ENCODE data around the gene SLC26A11. TPM values are rescaled to one million over a fixed set of nuclear protein-coding genes. Genes with fewer than 3 reads are reported as not detected.

SLC26A11 gene
- total and polyA plus RNA-seq, 5 donors: 4.4 to 7.8 (median 6.8) TPM

DNA sequence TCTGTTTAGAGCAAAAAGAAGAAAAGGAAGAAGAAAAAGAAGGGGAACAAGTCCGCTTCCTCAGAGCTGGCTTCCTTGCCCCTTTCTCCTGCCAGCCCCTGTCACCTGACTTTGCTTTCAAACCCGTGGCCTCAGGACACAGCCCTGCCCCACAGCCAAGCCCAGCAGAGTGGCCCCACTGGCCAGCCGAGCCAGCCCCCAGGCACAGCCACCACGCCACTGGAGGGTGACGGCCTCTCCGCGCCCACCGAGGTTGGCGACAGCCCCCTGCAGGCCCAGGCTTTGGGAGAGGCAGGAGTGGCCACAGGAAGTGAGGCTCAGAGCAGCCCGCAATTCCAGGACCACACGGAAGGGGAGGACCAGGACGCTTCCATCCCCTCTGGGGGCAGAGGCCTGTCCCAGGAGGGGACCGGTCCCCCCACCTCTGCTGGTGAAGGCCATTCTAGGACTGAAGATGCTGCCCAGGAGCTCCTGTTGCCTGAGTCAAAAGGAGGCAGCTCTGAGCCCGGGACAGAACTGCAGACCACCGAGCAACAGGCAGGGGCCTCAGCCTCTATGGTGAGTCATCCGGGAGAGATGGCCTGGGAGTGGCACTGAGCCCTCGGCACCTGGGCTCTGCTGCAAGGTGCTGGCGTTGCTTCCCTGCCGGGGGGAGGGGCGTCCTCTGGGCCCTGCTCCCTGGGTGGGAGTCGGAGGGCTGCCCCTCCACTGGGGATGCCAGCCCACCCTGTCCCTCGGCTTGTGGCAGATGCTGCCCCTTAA, 67.8 kb downstream of the SLC26A11 start:
- intact Hi-C loops (cut with DNase I): no loop called here

DNA sequence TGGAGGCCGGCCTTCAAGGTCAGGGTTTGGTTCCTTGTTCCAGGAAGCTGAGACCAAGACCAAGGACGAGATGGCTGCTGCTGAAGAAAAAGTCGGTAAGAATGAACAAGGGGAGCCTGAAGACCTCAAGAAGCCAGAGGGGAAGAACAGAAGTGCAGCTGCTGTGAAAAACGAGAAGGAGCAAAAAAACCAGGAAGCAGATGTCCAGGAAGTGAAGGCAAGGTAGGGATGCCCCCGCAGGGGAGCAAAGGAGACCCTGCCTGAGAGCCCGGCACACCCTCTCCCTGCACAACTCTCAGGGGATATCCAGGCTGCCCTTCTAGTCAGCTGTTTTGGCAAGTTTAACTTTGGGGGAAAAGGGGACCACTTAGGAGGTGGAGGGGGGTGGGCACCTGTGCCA, 69.4 kb downstream of the SLC26A11 start:
- intact Hi-C loops (cut with DNase I): no loop called here

More for the DNA sequence above, 67.8 kb downstream of the SLC26A11 start:
- Histone ChIP-seq H3K27me3 (ENCODE audit: control insufficient read depth, insufficient read depth) (no peaks in the 10 kb centered on the region), H3K4me3 (ENCODE audit: low read length) (no peak overlapping the region), H3K4me1 (ENCODE audit: control insufficient read depth, insufficient read depth, low read length) (no peaks in the 10 kb centered on the region), H3K9me3 (ENCODE audit: control insufficient read depth, low read length) (no peaks in the 10 kb centered on the region), H3K27ac (ENCODE audit: low read length) (no peak overlapping the region)
- ATAC-seq: peak in 1 of 2 donors; percentile 27
- peak in 1 of 3 donors; percentile 55 for DNase-seq
- 85% methylated on average over 22 of the region's 22 CpGs for WGBS

GRCh38 chr17:80290156-80290555, 69.9 kb downstream of the SLC26A11 start:
- Histone ChIP-seq H3K4me3 (ENCODE audit: low read length) (no peak overlapping the region), H3K27me3 (ENCODE audit: control insufficient read depth, insufficient read depth) (no peaks in the 10 kb centered on the region), H3K9me3 (ENCODE audit: control insufficient read depth, low read length) (no peaks in the 10 kb centered on the region), H3K27ac (ENCODE audit: low read length) (no peak overlapping the region), H3K4me1 (ENCODE audit: control insufficient read depth, insufficient read depth, low read length) (no peaks in the 10 kb centered on the region)
- ATAC-seq (no peak), DNase-seq (no peak)
- 88% methylated on average over 25 of the region's 25 CpGs for WGBS
- intact Hi-C loops (cut with DNase I): no loop called here

More for the DNA sequence above, 69.4 kb downstream of the SLC26A11 start:
- Histone ChIP-seq H3K27me3 (ENCODE audit: control insufficient read depth, insufficient read depth) (no peaks in the 10 kb centered on the region), H3K4me1 (ENCODE audit: control insufficient read depth, insufficient read depth, low read length) (no peaks in the 10 kb centered on the region), H3K4me3 (ENCODE audit: low read length) (no peak overlapping the region), H3K9me3 (ENCODE audit: control insufficient read depth, low read length) (no peaks in the 10 kb centered on the region), H3K27ac (ENCODE audit: low read length) (no peak overlapping the region)
- no peak for ATAC-seq
- DNase-seq: peak in 1 of 3 donors; percentile 18
- 68% methylated on average over 6 of the region's 6 CpGs for WGBS

DNA sequence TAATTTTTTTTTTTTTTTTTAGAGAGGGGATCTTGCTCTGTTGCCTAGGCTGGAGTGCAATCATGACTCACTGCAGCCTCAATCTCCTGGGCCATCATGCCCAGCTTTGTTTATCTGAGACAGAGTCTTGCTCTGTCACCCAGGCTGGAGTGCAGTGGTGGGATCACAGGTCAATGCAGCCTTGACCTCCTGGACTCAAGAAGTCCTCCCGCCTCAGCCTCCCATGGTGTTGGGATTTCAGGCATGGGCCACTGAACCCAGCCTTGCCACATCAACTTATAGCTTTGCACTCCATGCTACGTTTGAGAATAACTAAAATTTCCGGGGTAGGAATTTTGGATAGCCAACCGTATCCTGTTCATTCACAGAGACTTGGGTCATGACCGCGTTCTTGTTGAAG, 71.0 kb downstream of the SLC26A11 start:
- WGBS: 96% methylated on average over 6 of the region's 6 CpGs

GRCh38 chr17:80291691-80292487, 71.7 kb downstream of the SLC26A11 start:
- no peak for ATAC-seq

More for the DNA sequence above, 71.0 kb downstream of the SLC26A11 start:
- intact Hi-C loops (cut with DNase I): no loop called here
- H3K27ac ChIP-seq (ENCODE audit: low read length): no peak overlapping the region
- no peak for DNase-seq
- H3K4me1 ChIP-seq (ENCODE audit: control insufficient read depth, insufficient read depth, low read length): no peaks in the 10 kb centered on the region
- no peak overlapping the region for H3K4me3 ChIP-seq (ENCODE audit: low read length)
- no peaks in the 10 kb centered on the region for H3K9me3 ChIP-seq (ENCODE audit: control insufficient read depth, low read length)
- ATAC-seq: no peak
- no peaks in the 10 kb centered on the region for H3K27me3 ChIP-seq (ENCODE audit: control insufficient read depth, insufficient read depth)

DNA sequence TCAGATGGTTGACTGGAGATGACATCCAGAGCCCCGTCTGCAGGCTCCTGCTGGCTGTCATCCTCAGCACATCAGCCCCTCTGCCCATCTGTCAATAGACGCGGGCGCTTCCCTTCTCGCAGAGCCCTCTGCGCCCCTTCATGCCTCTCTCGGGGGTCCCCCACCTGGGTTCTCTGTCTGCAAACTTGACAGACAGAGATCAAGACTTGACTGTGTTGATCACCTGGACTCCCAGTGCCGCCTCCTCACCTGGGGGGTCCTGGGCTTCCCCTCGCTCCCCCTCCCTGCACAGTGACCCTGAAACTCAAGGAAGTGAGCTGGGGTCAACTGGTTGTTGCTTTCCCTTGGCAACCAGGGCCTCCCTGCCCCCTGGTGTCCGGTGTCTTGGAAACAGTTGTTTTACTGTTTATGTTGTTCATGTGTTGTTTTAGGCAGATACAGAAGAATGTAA, 72.3 kb downstream of the SLC26A11 start:
- H3K27ac ChIP-seq (ENCODE audit: low read length): no peak overlapping the region
- intact Hi-C loops (cut with DNase I): no loop called here
- H3K9me3 ChIP-seq (ENCODE audit: control insufficient read depth, low read length): no peaks in the 10 kb centered on the region
- no peaks in the 10 kb centered on the region for H3K4me1 ChIP-seq (ENCODE audit: control insufficient read depth, insufficient read depth, low read length)
- 95% methylated on average over 10 of the region's 10 CpGs for WGBS
- ATAC-seq: no peak
- no peaks in the 10 kb centered on the region for H3K27me3 ChIP-seq (ENCODE audit: control insufficient read depth, insufficient read depth)
- no peak overlapping the region for H3K4me3 ChIP-seq (ENCODE audit: low read length)
- no peak for DNase-seq

More at GRCh38 chr17:80291691-80292487, 71.7 kb downstream of the SLC26A11 start:
- Histone ChIP-seq H3K4me3 (ENCODE audit: low read length) (no peak overlapping the region), H3K4me1 (ENCODE audit: control insufficient read depth, insufficient read depth, low read length) (no peaks in the 10 kb centered on the region), H3K9me3 (ENCODE audit: control insufficient read depth, low read length) (no peaks in the 10 kb centered on the region), H3K27me3 (ENCODE audit: control insufficient read depth, insufficient read depth) (no peaks in the 10 kb centered on the region), H3K27ac (ENCODE audit: low read length) (no peak overlapping the region)
- intact Hi-C loops (cut with DNase I): no loop called here
- WGBS: 94% methylated on average over 20 of the region's 20 CpGs
- DNase-seq: no peak

DNA sequence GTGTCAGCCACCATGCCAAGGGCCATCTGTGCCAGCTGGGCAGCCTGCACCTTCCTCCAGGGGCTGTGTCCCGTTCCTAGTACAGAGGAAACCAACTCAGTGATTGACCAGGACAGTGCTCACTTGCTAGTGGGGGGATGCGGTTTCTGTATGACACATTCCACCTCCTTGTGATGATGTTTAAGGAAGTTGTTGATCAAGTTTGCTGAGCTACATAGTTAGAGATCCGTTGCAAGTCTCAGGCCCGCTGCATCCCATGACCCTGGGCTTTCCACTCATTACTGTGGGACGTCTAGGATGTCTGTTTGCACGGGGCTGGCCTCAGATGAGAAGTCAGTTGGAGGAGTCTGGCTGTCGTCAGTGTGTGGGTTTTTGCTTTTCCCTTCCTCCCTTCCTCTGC, 74.0 kb downstream of the SLC26A11 start:
- intact Hi-C loops (cut with DNase I): no loop called here
- H3K27me3 ChIP-seq (ENCODE audit: control insufficient read depth, insufficient read depth): no peaks in the 10 kb centered on the region
- ATAC-seq: peak in 1 of 2 donors; percentile 20
- no peaks in the 10 kb centered on the region for H3K4me1 ChIP-seq (ENCODE audit: control insufficient read depth, insufficient read depth, low read length)
- H3K4me3 ChIP-seq (ENCODE audit: low read length): no peak overlapping the region
- no peaks in the 10 kb centered on the region for H3K9me3 ChIP-seq (ENCODE audit: control insufficient read depth, low read length)
- no peak overlapping the region for H3K27ac ChIP-seq (ENCODE audit: low read length)
- DNase-seq: no peak
- WGBS: 82% methylated on average over 7 of the region's 7 CpGs

- no peaks in the 10 kb centered on the region for H3K27me3 ChIP-seq (ENCODE audit: control insufficient read depth, insufficient read depth)
- no peaks in the 10 kb centered on the region for H3K4me1 ChIP-seq (ENCODE audit: control insufficient read depth, insufficient read depth, low read length)
- DNase-seq (no peak), ATAC-seq (no peak)
- no peaks in the 10 kb centered on the region for H3K9me3 ChIP-seq (ENCODE audit: control insufficient read depth, low read length)
- intact Hi-C loops (cut with DNase I): no loop called here
- no peak overlapping the region for H3K27ac ChIP-seq (ENCODE audit: low read length)
- 91% methylated on average over 6 of the region's 6 CpGs for WGBS
- H3K4me3 ChIP-seq (ENCODE audit: low read length): no peak overlapping the region
Measured at GRCh38 chr17:80294653-80295052, 74.4 kb downstream of the SLC26A11 start.

DNA sequence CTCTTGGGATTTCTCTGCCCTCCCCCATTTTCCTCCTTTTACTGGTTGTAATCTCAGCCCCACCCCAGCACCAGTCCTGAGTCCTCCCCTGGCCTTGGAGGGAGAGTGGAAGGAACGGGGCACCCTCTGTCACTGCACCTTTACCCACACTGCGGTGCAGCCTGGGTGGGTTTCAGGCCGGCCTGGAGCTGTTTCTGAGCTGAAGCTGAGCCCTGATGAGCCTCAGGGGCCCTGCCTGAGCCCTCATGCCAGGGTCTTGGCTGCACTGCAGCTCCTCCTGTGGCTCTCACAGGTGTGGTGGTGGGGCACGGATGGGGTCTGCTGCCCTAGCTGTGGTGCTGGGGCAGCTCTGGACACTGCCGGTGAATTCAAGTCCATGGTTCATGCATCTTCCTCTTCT, 74.9 kb downstream of the SLC26A11 start:
- Histone ChIP-seq H3K4me3 (ENCODE audit: low read length) (no peak overlapping the region), H3K4me1 (ENCODE audit: control insufficient read depth, insufficient read depth, low read length) (no peaks in the 10 kb centered on the region), H3K27me3 (ENCODE audit: control insufficient read depth, insufficient read depth) (no peaks in the 10 kb centered on the region), H3K27ac (ENCODE audit: low read length) (no peak overlapping the region), H3K9me3 (ENCODE audit: control insufficient read depth, low read length) (no peaks in the 10 kb centered on the region)
- ATAC-seq: no peak
- no peak for DNase-seq
- intact Hi-C loops (cut with DNase I): no loop called here
- 96% methylated on average over 5 of the region's 5 CpGs for WGBS

DNA sequence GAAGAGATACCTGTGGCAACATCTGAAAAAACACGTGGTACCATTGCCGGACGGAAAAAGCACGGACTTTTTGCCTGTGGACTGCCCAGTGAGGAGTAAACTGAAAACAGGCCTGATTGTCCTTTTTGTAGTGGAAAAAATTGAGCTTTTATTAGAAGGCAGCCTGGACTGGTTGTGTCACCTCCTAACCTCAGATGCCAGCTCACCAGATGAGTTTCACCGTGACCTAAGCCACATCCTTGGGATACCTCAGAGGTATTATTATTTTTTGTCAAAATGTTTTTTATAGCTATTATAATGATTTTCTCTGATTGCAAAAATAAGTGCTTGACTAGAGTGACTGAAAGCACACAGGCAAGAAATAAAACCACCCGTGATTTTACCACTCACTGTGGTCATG, 75.3 kb downstream of the SLC26A11 start:
- Histone ChIP-seq H3K4me1 (ENCODE audit: control insufficient read depth, insufficient read depth, low read length) (no peaks in the 10 kb centered on the region), H3K27me3 (ENCODE audit: control insufficient read depth, insufficient read depth) (no peaks in the 10 kb centered on the region), H3K27ac (ENCODE audit: low read length) (no peak overlapping the region), H3K9me3 (ENCODE audit: control insufficient read depth, low read length) (no peaks in the 10 kb centered on the region), H3K4me3 (ENCODE audit: low read length) (no peak overlapping the region)
- 94% methylated on average over 6 of the region's 6 CpGs for WGBS
- no peak for ATAC-seq
- no peak for DNase-seq
- intact Hi-C loops (cut with DNase I): no loop called here

DNA sequence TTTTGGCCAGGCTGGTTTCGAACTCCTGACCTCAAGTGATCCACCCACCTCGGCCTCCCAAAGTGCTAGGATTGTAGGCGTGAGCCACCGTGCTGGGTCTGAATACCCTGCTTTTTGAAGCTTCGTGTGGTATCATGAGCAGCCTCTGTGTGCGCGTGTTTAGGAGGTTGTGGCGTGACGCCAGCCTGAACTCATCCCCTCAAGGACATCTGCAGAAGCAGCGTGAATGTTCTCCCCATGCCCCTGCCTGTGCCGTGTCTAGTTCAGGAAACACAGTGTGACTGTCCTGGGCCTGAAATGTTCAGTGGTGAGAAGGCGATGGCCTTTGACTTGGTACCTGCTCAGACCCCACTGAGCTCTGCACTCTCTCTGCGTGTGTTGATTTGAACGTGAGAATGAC, 76.0 kb downstream of the SLC26A11 start:
- ATAC-seq (no peak), DNase-seq (no peak)
- Histone ChIP-seq H3K9me3 (ENCODE audit: control insufficient read depth, low read length) (no peaks in the 10 kb centered on the region), H3K27ac (ENCODE audit: low read length) (no peak overlapping the region), H3K4me1 (ENCODE audit: control insufficient read depth, insufficient read depth, low read length) (no peaks in the 10 kb centered on the region), H3K27me3 (ENCODE audit: control insufficient read depth, insufficient read depth) (no peaks in the 10 kb centered on the region), H3K4me3 (ENCODE audit: low read length) (no peak overlapping the region)
- 87% methylated on average over 14 of the region's 14 CpGs for whole genome bisulfite sequencing
- intact Hi-C loops (cut with DNase I): no loop called here
